NCI-H1694 (cell line): ENCODE results near the gene MED25.

ENCODE experiments used
- DNase-seq: peaks from one replicate; lab custom pipeline; 2025; lab: John Stamatoyannopoulos, UW

Gene MED25

DNA sequence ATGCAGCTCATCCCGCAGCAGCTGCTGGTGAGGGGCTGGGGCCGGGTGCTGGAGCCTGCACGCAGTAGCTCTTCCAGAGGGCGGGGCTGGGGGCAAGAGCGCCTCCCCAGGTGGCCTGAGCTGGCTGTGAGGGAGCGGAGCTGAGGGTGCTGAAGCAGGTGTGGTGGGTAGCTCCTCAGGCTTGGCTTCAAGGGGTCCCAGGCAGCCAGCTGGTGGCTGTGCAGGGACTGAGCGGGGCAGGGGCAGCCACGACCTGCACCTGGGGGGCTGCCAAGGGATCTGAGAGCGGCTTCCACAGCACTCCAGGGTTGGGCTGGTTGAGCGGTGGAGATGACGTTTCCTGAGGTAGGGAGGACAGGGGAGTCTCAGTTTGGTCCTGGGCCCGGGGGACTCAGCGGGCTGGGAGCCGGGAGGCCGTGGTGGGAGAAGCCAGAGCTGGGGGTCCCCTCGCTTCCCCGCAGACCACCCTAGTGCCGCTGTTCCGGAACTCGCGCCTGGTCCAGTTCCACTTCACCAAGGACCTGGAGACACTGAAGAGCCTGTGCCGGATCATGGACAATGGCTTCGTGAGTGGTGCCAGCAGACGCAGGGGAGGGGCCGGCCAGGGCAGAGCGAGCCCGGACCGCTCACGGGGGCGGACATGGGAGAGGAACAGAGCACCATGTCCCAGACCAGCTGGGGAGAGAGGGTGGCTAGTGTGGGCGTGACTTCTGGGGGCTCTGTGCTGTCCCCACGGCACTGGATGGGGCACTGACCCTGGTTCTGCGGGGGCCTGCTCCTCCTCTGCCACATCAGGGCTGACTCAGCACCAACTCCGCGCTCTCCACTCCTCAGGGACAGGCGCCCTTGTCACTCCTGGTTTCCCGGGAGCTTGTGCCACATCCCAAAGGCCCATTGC, 40.2 kb downstream of the MED25 start:
- DNase-seq, result no peak

DNA sequence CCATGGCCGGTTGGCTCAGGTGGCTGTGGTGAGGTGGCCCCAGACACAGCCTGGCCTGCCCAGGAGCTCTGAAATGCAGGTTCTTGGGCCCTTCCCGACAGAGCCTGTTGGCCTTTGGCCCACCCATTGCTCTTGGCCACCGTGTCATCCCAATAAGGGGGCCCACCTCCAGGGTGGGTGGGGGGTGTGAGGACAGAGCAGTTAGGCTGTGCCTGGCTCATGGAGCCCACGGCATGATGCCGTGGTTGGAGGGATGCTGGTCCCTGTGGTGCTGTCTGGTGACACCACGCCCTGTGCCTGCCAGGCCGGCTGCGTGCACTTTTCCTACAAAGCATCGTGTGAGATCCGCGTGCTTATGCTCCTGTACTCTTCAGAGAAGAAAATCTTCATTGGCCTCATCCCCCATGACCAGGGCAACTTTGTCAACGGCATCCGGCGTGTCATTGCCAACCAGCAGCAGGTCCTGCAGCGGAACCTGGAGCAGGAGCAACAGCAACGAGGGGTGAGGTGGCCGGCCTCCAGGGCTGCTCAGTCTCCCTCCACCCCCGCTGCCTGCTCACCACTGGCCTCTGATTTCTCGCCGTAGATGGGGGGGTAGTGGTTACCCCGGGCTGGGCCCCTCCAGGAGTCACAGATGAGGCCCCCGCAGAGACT, 41.7 kb downstream of the MED25 start:
- no peak for DNase-seq

DNA sequence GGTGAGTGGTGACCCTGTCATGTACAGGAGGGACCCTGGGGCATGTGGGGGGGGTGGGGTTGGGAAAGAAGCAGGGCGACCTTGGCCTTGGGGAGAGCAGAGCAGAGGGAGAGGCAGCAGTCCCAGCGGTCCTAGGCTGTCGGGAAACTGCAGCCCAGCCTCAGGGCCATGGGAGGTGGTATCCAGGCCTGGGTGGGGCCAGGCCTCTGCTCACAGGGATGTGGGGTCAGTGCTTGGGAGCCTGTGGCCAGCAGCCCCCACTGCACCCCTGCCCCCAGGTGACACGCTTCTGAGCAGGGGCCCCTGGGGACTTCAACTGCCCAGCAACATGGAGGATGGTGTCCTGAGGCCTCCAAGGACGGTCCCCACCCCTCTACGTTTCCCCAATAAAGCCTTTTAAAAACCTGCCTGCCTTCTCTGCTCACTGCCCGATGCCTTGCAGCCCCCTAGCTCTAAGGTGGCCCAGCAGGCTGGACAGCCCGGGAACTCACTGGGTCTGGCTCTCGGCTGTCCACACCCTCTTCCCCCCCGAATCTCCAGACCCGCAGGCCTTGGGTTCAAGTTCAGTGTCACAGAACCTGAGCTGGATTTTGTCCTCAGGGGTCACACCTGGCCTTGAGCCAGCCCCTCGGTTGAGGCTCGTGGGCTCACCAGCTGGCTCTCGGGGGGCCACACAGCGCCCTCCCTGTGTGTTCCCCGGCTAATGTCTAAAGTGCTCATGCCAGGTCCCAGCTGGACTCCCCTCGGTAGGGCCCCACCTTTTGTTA, 42.4 kb downstream of the MED25 start:
- no peak for DNase-seq

DNA sequence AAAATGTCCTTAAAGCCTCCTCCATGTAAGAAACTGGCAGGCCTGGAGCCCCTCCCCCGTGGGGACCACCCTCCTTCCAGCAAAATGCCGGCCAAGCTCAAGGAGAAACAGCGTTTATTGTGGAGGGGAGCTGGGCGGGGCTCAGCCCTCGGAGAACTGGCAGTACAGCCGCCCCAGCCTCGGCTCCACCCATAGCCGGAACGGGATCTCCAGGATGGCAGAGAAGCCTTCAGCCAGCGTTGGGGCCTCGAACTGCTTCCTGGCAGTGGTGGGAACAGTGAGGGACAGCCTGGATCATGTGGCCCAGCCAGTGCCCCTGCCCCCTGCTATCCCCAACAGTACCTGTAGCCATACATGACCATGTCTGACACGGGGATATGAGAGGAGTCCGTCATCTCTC, 43.0 kb downstream of the MED25 start:
- DNase-seq, result no peak

DNA sequence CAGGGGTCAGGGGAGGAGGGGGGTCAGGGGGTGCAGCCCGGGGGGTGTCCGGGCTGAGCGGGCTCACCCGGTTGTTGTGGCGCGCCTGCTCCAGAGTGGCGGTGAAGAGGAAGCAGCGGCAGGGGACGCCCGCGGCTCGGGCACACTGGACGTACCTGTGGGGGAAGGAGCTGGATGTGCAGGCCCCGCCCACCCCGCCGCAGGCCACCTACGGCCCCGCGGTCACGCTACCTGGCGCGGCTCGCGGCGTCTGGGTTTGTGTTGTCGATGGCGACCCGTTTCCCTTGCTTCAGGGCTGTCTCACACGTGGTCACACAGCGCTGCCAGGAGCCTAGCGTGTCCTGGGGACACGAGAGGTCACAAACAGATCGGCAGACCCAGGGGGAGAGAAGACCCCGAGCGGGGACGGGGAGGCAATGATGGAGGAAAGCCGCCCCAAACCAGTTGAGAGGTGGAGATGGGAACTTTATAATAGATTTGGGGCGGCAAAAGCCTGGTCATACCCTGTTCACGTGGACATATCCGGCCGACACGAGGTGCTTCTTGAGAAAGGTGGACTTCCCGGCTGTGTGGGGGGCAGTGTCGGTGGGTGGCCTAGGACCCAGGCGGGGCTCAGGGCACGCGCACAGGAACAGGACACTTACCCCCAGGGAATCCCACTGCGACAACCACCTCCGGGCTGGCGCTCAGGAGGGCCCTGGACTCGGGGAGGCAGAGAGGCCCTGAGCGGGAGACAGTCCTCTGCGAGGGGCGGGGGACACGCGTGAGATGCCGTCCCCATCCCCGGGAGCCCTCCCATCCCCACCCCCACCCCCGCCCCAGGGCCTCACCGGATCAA, 43.7 kb downstream of the MED25 start:
- DNase-seq, result no peak

DNA sequence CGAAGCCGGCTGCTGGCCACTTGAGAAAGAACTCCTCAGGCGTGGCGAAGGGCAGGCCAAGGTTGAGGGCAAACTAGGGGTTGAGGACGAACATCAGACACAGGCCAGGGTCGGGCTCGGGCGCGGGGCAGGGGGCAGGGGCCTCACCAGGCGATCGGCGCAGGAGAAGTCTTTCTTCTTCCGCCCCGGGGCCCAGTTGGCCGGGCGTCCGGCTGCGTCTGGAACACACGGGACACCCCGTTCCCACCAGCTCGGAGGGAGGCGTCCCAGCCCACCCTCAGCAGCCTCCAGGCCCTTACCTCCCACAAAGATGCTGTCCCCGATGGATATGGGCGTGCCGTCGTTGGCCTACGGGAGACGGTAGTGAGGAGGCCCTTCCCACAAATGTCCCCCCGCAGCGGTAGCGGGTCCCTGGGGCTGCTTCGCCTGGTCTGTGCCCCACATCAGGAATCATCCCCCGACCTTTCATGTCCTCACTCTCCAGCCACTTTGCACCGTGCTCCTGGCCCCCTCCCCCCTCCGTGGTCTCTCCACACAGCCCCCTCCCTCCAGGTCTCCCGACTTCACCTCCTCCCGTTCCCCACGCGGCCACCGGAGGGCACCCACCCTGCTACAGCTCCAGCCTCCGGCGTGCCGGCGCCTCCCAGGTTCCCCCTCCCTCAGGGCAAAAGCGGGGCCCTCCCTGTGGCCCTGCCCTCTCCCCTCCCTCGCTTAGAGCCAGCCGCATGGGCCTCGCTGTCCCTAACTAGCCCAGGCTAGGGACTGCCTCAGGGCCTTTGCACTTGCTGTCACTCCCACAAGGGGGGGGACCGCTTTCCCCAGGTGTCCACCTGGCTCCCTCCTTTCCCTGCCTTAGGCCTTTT, 44.5 kb downstream of the MED25 start:
- no peak for DNase-seq

DNA sequence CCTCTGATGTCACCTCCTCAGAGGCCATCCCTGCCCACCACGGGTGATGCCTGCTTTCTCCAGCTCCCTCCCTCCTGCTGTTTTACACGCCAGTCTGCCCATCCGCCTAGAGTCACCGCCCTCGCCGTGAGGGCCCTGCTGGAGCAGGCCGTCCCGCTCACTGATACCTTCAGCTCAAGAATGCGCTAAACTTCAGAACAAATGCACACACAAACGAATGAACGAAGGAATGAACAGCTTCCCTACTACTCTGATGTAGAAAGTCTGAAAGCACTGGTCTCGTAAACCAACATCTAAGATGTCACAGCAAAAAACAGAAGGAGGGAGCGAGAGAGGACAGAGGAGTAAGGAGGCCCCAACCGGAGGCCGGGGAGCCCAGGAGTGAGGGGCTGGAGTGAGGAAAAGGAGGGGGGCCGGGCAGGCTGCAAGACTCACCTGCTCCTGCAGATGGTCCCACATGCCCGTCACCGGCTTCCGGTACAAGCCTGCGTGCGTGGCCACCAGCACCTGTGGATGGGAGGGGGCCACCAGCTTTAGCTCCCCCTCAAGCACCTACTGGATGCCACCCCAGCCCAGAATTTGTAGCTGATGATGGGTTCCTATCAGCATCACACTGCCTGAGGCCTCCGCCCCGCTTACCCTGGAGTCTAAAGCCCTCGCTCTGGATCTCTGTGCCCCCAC, 45.3 kb downstream of the MED25 start:
- DNase-seq, result no peak

DNA sequence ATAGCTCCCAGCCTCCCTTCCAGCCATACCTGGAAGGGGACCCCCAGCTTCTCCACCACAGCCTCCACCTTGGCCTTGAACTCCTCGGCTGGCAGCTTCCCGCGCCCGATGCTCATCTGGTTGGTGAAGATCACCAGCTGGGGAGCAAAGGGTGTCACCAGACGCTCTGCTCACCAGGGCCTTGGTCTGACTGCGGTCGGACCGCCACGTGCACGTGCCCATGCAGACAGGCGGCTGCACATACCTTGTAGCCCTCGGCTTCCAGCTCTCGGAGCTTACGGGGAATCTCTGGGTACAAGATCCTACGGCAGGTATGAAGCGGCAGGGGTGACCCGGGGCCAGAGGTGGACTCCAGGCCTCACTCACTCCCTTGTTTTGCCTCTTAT, 45.8 kb downstream of the MED25 start:
- no peak for DNase-seq

DNA sequence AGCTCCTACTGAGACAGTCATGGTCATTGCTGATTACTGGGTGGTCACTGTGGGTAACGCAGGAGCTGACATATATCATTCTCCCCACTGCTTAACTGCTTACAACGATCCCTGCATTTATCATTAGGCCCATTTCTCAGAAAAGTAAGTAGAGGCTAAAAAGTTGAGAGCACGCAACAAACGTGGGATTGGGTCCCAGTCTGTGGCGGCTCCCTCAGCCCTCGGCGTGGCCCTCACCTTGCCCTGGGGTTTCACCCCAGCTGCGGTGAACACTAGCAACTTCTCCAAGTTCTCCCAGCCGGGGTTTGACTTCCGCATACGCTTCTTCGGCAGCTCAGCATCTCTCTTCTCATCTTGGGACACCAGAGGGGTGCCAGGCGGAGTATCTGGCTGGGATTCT, 46.8 kb downstream of the MED25 start:
- no peak for DNase-seq

DNA sequence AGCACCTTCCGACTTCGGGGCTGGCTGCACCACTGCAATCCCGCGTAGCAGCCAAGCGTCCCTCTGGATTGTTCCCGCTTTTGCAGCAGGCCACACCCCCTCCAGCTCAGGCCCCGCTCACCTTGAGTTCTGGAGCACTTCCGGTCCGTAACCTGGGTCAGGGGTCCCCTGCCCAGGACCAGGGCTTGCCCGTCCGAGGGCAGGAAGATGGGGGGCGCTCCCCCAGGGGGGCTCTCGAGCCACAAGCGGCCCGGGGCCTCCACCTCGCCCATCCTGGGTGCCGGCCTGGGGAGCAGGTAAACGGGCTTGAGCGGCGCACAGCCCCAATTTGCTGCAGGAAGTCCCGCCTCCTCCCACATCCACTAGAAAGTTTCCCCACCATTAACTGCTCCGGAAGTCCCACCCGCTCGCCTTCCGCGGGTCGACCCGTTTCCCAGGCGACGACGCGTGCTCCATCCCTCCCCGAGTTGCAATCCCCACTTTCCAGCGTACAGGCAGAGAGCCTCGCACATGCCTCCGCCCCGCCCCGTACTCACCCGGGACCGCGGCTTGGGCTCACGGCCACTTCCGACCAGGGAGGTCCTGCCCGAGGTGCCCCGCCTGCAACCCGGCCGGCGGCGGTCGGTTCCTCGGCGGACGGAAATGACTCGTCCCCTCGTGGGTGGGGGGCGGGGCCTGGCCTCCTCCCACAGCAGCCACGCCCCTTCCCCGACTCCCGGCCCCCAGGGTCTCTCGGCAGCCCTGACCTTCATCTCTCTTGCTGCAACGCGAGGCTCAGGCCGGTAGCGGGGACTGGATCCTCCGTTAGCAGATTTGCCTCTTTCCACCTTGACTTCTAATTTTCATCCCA, 49.1 kb downstream of the MED25 start, which contains the start of gene PNKP:
TSS of gene PNKP (minus strand) at position 644 of the 850 bp plus-strand sequence. CDS start at position 272, 372 bp downstream.
- peak; percentile 85 for DNase-seq

DNA sequence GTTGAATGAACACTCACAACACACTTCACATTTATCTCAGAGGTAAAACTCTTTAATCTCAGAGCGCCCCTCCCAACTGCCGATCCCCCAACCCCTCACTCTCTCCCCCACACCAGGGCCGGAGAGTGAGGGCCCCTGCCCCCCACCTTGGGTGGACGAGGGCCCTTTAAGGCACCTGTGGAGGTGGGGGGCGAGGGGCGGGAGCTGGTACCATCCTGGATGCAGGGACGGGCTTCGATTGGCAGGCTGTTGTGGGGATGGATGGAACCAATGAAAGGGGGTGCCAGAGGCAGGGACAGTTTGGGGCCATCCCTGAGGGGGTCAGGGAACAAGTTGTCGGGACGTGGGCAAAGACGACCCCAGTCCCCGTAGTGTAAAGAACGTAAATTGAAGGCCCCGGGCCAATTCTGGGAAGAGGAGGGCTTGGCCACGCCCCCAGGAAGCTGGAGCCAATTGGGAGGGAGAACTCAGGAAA, 51.0 kb downstream of the MED25 start:
- DNase-seq, result no peak

DNA sequence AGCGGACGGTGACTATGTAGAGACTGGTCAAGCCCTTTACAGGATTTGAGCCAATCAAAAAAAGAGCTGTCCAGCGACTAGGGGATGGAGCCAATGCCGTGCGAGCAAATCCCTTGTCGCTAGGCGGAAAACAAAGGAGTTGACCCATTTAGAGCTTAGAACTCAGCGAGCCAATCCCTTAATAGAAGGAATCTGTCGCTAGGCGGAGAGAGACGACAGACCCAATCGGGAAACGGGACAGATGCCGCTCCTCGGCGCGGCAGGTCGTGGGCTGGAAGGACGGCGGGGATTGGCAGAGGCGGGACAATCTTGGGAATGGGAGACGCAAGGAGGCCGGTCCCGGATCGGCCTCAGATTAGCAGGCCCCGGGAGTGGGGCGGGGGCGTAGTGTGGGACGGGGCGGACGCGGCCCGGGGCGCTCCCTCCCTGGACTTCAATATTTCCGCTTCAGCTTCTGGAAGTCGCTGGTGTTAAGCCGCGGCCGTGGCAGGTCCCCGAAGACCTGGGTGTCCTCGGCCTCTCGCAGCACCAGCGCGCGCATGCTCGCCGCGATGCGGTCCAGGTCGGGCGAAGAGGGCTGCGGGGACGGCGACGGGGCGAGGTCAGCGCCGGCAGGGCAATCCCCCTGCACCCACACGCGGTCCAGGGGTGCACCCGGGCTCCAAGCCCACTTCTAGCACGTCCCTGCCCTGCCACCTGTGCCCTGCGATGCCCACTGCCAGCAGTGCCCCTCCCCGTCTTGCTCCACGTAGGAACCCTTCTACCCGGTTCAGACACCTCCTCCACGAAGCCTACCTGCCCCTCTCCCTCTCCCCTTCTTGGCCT, 51.6 kb downstream of the MED25 start:
- DNase-seq, result peak; percentile 99

DNA sequence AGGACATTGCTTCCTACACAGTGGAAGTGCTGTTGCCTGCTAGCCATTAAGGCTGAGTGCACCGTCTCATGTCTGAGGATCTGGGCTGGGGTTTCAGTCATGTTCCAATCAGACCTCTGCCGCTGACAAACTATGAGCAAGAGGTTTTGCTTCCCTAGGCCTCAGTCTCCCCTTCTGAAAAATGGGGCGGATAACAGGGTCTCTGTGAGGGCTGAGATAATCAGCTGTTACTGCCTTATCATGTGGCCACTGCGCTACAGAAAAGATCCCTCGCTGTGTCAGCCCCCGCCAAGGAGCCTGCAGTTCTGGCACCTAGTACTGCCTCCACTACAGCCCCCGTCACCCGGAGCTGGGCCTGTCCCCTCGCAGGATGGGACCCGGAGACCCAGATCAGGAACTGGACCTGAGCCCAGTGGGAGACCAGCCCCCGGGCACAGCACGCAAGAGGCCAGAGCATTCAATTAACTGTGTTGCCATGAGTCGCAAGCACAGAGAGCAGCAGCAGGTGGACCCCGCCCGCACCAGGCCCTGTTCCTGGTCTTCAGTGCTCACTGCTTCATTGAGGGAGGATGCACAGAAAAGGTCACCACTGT, 52.3 kb downstream of the MED25 start:
- no peak for DNase-seq

DNA sequence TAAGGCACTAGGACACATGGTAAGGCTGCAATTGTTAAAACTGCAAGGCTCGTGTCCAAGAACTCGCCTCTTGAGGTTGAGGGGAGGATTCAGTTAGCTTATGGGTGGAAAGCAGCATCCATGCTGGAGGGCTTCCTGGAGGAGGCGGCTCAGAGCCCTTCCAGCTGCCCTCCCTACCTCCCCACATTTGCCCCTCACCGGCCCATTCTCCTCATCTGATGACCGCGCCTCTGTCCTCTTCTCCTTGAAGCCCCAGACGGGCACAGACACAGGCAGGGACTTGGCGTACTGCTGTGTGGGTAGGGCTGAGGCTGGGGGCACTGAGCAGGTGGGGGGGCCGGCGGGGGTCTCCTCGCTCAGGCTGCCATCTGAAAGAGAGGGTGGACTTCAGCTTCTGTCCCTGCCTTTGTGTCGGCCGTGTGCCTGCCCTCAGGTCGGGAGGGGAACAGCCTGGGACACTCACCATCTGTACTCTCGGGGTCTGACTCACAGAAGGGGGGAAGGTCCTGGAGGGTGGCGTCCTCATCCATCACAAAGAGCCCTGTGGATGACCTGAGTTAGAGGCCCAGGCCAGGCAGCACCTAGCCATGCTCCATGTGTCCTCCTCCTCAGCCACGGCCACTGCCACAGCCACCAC, 53.4 kb downstream of the MED25 start:
- no peak for DNase-seq

DNA sequence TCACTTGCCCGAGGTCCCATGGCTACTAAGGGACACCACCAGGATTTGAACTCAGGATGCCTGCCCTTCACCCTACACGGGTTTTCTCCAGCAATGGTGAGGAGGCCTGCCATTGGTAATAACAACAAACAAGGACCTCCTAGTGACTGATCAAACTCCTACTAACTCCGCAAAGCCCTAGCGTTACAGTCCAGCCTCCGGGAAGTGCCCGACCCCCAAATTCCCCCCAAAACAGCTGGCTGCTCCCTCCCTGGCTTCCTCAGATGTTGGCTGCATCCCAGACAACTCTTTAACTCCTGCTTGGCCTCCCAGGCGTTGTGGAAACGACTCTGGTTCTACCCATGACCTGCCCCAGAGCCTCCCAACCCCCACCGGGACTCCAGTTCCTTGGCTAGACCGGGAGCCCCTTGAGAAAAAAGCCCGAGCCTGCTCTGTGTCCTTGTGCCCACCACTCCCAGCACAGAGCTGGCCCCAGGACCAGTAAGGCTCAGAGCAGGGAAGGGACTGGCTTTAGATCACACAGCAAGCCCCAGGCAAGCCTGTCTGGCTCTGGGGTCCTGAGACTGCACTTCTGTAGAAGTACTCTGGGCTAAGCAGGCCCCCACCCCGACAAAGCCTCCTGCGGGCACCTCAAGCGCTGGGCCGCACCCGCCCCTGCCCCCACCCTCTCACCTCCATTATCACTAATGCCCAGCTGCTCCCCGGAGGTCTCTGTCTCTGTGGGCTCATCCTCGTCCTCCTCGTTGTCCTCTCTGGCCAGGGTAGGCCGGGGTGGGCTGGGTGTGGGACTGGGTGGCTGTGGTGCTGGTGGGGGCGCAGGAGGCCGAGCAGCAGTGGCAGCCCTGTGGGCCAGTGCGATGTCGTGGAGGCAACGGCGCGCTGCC, 54.4 kb downstream of the MED25 start:
- DNase-seq, result no peak

DNA sequence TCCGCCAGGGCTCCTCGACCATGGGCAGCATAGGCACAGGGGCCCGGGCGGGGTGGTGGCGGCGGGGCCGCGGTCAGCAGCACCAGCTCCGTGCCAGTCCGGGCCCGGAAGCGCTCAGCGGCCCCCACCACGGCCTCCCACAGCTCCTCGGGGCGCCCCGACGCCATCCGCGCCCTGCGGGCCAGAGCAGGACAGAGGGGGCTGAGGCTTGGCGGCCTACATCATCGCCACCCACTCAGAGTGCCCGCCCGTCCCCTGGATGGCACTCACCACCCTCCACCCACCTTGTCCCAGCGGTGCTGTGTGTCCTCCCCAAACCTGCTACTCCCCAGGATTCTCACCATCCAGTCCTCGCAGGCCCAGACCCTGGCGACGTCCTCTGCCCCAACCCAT, 55.0 kb downstream of the MED25 start:
- DNase-seq, result no peak
